ENCODE data around the gene CXorf51B. TPM values are rescaled to one million over a fixed set of nuclear protein-coding genes. Genes with fewer than 3 reads are reported as not detected.

Gene CXorf51B
- total RNA-seq: not detected in 2 replicates

GRCh38 chrX:146809471-146809870 lies at the start of gene CXorf51B:
Gene CXorf51B (plus strand): TSS chrX:146809771. CDS start chrX:146809792, 21 bp downstream.

GRCh38 chrX:146814644-146815043 lies 5.1 kb downstream of the CXorf51B start, which contains the start of gene CXorf51A:
Gene CXorf51A (minus strand): TSS chrX:146814744. CDS start chrX:146814723, 21 bp downstream.

Other genes with a start within 250 kb of the CXorf51B start
- gene CXorf51A, start 5.0 kb downstream of the CXorf51B start, total RNA-seq: not detected in 2 replicates

Data from regular cardiac myocyte (primary cell).